HG03575 (cell line): ENCODE measurements around the gene FOXR1.
"Not testable (repeated sequence)": the region's sequence is repeated elsewhere in the genome, so short reads cannot be mapped to it uniquely, and the experiment has no call there.

Source experiments
- ATAC-seq: cut with Tn5 transposase; IDR thresholded peaks from one replicate; pipeline ENCODE4 v1.9.1; 2021; ENCODE audit not compliant: unreplicated experiment, insufficient number of reproducible peaks, low FRiP score; ENCODE audit errors: extremely low read depth

FOXR1 gene

DNA sequence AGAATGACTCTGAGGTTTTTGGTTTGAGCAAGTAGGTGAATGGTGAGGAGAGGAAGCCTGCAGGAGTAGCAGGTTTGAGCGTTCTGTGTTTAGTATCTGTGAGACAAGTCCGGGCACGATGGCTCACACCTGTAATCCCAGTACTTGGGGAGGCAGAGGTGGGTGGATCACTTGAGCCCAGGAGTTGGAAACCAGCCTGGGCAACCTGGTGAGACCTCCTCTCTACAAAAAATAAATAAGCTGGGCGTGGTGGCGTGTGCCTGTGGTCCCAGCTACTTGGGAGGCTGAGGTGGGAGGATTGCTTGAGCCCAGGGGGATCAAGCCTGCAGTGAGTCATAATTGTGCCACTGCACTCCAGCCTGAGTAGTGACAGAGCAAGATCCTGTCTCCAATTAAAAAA is 16.7 kb downstream of the FOXR1 start:
- ATAC-seq, result no peak

DNA sequence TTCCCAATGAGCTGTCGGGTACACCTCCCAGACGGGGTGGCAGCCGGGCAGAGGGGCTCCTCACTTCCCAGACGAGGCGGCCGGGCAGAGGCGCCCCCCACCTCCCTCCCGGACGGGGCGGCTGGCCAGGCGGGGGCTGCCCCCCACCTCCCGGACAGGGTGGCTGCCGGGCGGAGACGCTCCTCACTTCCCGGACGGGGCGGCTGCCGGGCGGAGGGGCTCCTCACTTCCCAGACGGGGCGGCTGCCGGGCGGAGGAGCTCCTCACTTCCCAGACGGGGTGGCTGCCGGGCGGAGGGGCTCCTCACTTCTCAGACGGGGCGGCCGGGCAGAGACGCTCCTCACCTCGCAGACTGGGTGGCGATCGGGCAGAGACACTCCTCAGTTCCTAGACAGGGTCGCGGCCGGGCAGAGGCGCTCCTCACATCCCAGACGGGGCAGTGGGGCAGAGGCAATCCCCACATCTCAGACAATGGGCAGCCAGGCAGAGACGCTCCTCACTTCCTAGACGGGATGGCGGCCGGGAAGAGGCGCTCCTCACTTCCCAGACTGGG is 20.0 kb downstream of the FOXR1 start:
- ATAC-seq, result not testable (repeated sequence)

DNA sequence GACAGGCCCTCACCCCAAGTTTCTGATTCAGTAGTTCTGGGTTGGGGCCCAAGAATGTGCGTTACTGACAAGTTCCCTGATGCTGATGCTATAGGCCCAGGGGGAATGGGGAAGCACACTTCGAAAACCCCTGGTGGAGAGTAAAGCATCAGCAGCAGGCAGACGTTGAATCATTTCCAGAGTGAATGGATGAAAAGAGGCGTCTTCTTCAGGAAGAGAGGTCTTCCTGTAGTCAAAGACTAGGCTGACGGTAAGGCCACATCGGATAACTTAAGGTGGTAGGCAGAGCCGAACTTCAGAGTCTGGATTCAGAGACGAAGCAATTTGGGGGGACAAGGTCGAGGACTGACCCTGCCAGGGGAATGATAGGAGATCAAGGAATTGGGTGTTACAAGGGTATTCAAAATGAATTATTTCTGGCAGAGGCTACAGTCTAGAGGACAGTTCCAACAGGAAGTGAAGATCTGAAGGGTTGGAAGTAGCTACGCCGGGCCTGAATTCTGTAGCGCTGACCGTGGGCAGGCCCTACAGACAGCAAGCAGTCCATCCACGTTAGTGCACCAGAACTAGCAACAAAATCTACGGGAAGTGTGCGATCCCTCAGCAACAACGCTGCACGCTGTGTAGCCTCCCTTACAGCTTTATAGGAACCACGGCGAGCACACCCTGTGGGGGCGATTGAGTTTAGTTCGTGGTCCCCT is 25.5 kb downstream of the FOXR1 start:
- no peak for ATAC-seq

DNA sequence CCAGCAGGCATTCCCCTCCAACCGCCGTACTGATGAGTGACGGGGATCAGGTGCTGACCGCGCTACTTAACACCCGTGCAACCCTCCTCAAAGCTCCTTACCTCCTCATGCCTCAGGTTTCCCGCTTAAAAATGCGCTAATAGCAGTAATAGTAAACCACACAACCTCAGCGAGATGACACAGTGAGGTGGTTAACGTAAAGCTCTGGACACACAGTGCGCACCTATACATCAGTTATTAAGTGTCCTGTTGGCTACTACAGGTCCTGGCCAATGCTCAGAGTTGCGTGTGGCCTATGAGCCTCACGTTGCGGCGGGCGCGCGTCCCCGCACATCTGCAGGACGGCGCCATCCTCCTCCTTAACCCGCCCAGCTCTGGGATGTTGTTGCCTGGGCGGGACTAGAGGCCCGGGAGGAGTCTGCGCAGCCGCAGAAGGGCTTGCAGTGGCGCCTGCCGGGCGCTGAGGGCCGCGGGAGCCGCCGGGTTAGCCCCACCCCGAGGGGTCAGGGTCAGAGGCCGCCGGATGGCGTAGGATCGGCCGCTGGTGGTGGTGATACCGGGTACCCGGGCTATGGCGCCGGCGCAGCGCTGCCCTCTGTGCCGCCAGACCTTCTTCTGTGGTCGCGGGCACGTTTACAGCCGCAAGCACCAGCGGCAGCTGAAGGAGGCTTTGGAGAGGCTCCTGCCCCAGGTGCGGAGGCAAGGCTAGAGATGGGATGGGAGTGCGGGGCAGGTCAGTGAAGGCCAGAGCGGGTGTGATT is 26.2 kb downstream of the FOXR1 start, which contains the start of gene CENATAC:
Gene CENATAC, plus strand, starts transcription at position 512 of the 761 bp plus-strand sequence. Its CDS starts 60 bp downstream, at position 572.
- peak; percentile 43 for ATAC-seq

DNA sequence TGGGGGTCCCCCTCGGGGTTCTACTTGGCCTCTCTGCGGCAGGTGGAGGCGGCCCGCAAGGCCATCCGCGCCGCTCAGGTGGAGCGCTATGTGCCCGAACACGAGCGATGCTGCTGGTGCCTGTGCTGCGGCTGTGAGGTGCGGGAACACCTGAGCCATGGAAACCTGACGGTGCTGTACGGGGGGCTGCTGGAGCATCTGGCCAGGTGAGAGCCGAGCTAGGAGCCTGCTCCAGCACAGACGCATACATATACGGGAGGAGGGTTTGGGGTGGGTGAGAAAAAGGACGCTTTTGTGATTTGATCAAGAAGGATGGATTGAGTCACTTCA is 26.8 kb downstream of the FOXR1 start:
- ATAC-seq, result no peak

DNA sequence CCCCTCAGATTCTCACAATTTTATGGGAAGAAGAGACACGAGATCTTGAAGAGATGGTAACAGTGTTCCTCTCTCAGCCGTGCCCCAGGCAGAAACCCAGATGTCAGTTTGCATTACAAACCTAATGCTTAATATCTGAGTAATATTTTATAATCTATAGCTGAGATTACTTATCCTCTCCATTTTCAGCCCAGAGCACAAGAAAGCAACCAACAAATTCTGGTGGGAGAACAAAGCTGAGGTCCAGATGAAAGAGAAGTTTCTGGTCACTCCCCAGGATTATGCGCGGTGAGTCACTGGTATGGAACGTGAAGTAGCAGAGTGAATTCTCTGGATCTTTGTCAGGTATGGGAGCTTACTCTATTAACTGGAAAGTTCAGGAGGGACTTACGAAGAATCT is 27.3 kb downstream of the FOXR1 start:
- no peak for ATAC-seq

DNA sequence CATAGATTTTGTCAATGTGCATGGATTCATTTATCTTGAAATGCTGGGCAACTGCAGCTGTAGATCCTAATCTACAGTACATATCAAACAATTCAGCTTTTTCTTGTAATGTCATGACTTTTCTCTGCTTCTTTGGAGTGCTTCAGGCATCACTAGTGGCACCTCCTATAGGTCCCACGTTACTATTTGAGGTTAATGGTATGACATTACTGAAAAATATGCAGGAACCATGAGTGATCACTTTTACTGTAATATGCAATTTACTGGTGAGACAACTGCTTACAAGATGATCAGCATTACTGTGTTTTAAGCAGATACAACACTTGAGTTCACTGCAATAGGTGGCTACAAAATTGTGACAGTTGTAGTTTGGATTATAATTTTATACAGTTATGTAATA is 29.3 kb downstream of the FOXR1 start:
- no peak for ATAC-seq

DNA sequence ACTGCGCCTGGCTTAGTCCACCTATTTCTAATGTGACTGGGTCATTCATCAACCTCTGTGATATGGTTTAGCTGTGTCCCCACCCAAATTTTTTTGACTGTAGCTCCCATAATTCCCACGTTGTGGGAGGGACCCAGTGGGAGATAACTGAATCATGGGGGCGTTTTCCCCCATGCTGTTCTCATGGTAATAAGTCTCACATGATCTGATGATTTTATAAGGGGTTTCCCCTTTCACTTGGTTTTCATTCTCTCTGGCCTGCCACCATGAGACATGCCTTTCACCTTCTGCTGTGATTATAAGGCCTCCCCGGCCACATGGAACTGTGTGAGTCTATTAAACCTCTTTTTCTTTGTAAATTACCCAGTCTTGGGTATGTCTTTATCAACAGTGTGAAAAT is 35.1 kb downstream of the FOXR1 start:
- no peak for ATAC-seq

DNA sequence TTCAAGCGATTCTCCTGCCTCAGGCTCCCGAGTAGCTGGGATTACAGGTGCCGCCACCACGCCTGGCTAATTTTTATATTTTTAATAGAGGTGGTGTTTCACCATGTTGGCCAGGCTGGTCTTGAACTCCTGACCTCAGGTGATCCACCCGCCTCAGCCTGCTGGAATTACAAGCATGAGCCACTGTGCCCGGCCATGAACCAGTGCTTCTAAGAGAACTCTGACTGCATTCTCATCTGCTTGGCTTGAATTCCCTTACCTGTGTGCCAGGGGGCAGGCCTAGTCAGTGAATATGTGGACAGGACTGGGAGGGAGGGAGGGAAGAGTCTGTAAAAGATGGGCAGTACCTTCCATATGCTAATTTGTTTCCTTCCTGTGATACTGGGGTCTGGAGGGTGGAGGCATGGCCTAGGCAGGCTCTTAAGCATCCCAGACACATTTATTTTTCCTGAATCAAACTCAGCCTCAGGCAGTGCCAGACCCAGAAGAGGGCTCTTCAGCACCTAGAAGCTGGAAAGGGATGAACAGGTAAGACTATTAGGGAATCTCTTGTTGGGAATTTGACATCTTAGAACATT is 40.0 kb downstream of the FOXR1 start:
- no peak for ATAC-seq

DNA sequence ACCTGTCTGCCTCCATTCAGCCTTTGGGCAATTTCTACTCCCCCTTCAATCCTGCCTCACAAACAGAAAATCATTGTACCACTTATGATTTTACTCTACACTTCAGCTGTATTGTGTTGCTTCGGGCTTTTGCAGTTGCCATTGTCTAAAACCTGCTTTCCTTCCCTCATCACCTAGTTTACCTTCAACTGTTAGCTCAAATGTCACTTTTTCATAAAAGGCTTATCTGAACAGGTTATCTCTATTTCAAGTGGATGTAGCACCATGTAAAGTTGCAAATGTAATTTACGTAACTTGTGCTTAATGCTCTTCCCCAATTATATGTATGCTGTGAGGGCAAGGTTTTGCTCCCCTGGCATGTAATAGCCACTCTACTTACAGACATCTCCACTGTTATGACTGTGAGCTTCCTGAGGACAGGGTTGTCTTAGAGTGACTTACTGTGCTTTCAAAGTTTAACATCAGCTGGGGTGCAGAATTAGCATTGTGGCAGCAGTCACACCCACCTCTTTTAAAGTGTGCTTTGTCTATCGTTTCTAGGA is 41.1 kb downstream of the FOXR1 start:
- no peak for ATAC-seq

DNA sequence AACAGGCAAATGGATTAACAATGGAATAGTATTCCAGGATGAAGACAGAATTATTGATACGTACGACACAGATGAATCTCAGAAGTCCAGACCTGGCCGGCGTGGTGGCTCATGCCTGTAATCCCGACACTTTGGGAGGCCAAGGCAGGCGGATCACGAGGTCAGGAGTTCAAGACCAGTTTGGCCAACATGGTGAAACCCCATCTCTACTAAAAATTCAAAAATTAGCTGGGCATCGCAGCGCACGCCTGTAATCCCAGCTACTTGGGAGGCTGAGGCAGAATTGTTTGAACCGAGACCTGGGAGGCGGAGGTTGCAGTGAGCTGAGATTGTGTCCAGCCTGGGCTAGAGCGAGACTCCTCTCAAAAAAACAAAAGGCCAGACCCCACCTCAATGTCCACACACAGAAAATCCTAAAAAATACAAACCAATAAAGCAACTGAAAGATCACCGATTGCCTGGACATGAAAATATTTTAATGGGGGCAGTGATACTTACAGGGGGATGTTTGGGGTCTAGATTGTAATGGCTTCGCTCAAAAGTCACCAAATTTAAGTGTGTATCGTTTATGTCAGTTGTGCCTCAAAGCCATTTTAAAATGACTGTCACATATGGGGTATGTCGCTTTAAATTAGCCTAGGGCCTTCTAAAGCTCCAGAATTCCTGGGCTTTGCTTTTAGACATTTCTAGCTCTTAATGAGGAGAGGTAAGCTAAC is 42.8 kb downstream of the FOXR1 start:
- ATAC-seq, result no peak

DNA sequence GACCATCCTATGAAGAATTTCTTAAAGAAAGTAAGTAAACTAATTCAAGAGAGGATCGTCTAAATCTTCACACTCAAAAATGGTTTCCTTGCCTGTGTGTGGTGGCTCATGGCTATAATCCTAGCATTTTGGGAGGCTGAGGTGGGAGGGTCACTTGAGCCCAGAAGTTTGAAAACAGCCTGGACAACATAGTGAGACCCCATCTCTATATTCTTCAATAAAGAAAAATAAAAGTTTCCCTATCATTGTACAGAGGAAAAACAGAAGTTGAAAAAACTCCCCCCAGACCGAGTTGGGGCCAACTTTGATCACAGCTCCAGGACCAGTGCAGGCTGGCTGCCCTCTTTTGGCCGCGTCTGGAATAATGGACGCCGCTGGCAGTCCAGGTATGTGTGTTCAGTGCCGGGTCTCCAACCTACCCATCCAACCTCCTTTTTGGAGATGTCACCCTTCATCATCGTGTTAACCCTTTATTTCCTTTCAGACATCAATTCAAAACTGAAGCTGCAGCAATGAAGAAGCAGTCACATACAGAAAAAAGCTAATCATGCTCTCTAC is 43.6 kb downstream of the FOXR1 start:
- no peak for ATAC-seq

DNA sequence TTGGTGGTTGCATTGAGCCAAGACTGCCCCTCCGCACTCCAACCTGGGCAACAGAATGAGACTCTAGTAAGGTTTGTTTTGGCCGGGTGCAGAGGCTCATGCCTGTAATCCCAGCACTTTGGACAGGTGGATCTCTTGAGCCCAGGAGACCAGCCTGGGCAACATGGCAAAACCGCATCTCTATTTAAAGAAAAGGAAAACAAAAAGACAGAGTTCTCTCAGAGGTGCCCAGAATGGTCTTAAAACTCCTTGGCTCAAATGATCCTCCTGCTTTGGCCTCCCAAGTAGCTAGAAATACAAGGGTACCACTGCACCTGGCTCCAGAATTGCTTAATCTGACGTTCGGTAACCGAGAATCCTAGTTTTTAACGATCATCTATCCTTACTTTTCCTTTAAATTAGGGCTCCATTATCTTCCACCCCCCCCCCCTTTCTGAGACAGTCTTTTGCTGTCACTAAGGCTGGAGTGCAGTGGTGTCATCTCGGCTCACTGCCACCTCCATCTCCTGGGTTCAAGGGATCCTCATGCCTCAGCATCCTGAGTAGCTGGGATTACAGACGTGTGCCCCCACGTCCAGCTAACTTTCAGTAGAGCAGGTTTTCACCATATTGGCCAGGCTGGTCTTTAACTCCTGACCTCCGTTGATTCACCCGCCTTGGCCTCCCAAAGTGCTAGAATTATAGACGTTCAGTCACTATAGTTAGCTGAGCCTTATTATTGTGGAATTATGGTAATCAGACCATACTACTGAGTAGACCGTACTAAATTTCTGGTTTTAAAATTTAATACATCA is 44.9 kb downstream of the FOXR1 start:
- ATAC-seq, result no peak

DNA sequence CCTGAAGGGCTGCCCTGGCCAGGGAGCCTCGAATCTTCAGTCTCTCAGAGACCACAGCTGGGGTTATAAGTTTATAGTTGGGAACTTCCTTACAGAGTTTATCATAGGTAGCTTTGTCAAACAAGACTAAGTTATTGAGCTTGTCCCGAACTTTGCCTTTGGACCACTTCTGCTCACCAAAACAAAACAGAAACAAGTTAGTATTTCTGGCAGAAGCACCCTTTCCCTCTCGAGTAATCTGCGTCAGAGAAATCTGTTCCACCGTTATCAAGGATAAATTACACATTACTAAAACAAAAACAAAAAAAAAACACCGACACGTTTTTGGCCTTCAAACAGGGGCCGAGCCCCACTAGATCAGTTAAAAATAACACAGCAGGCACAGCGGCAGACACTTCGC is 45.8 kb downstream of the FOXR1 start:
- ATAC-seq, result not testable (repeated sequence)

DNA sequence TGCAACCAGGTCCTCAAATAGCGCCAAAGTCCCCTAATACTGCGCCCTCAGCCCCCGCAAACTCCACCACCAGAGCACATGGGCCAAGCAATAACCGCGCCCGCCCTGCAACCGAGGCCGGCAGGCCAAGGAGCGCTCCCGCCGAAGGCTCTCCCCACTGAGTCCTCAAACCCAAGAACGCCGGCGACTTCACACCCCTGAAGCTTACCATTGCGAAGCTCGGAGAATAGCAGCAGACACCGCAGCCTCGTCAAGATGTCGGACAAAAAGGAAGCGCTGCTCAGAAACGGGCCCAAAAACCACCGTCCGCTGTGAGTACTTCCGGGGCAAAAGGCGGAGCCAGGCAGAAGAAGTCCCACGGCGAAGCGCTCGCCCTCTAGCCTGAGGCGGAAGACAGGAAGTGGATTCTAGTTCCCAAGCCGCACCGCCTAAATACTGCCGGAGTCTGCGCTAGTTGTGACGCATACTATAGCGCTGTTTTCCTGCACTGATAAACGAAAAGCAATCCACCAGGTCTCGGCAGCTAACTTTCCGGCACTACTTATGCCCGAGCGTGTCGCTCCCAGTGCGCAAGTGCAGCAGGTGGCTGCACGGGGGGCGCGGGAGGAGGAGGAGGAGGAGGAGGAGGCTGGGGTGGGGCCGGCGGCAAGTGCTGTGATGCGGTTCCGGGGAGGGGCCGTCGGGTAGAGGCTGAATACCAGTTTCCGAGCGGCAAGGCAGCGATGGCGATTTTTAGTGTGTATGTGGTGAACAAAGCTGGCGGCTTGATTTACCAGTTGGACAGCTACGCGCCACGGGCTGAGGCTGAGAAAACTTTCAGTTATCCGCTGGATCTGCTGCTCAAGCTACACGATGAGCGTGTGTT is 46.7 kb downstream of the FOXR1 start, which contains the start of the genes RPS25 and TRAPPC4:
Gene RPS25, minus strand, starts transcription at position 270 of the 865 bp plus-strand sequence. Its CDS starts 59 bp downstream, at position 211.
Gene TRAPPC4, plus strand, starts transcription at position 693 of the 865 bp plus-strand sequence. Its CDS starts 30 bp downstream, at position 723.
- ATAC-seq, result peak; percentile 58

DNA sequence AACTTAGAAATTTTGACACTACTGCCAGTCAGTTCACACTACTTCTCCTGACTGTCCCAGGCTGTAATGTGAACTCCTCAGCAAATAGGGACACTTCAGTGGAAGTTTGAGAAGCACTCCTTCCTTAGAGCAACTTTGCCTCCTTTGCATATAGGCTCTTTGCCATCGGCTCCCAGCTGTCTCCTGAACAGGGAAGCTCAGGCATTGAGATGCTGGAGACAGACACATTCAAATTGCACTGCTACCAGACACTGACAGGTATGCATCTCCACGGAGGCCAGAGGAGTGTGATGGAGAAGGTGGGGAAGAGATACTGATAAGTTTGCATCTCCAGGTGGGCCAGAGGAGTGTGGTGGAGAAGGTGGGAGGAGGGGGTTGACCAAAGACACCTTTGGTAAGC is 48.4 kb downstream of the FOXR1 start:
- no peak for ATAC-seq

DNA sequence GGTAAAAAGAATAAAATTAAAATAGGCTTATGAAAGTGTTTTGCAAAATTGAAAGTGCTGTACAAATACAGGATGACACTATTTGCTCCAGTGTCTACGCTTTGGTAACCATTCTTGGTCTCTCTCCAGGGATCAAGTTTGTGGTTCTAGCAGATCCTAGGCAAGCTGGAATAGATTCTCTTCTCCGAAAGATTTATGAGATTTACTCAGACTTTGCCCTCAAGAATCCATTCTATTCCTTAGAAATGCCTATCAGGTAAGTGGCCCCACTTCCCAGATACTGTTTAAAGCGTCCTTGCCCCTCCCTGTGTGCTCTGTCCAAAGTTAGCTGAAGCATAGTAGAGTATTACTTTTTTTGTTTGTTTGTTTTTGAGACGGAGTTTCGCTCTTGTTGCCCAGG is 50.1 kb downstream of the FOXR1 start:
- no peak for ATAC-seq
